H1 (cell line): ENCODE results near the gene SNX21. TPM values are rescaled to one million over a fixed set of nuclear protein-coding genes. Genes with fewer than 3 reads are reported as not detected.

ENCODE experiments used
- CTBP2 ChIP-seq: IDR thresholded peaks from 2 replicates; pipeline ENCODE4 v1.7.0; 2011; ENCODE audit warnings: borderline replicate concordance, mild to moderate bottlenecking, moderate library complexity, mixed read lengths, low read length; ENCODE audit not compliant: insufficient read depth, insufficient read length
- EGR1 ChIP-seq: IDR thresholded peaks from 2 replicates; pipeline ENCODE4 v1.6.1; 2011; ENCODE audit warnings: low read depth, low read length, borderline replicate concordance
- RFX5 ChIP-seq: IDR thresholded peaks from 2 replicates; pipeline ENCODE4 v1.6.1; 2011; ENCODE audit warnings: low read depth, low read length, improper control_type of control experiment, borderline replicate concordance
- TAF1 ChIP-seq: IDR thresholded peaks from 2 replicates; pipeline ENCODE4 v1.6.1; 2011; ENCODE audit warnings: mild to moderate bottlenecking, low read depth, low read length
- polyA plus RNA-seq, 7 experiments: library from polyadenylated mRNA; depleted of rRNA in 3 of 7; stranded (reverse) in 5 of 7; unstranded in 2 of 7; fragments of >200 nt in 5 of 7; fragments of 200-250 nt in 2 of 7; gene quantifications; 1 replicate in 5 of 7; 2 replicates in 1 of 7; 4 replicates in 1 of 7; pipeline versions ENCODE4 v1.2.1 to v1.2.3, GENCODE V29; 2011 to 2013; ENCODE audit warnings: missing spikeins in 2 of 7, mixed read lengths in 2 of 7
- total RNA-seq: library from RNA; stranded (reverse); fragmentation: NEBNext Ultra II Directional; extraction: Animal tissue kit (Norgen Biotek cat#: 25700); gene quantifications from 2 replicates; pipeline ENCODE4 v1.2.1, GENCODE V29; 2021

The SNX21 gene
- total and polyA plus RNA-seq, 2 of the 8 experiments (the other 6 are each of a cell fraction or from before 2014, with no cell fraction given): 15.8 to 16.8 TPM

DNA sequence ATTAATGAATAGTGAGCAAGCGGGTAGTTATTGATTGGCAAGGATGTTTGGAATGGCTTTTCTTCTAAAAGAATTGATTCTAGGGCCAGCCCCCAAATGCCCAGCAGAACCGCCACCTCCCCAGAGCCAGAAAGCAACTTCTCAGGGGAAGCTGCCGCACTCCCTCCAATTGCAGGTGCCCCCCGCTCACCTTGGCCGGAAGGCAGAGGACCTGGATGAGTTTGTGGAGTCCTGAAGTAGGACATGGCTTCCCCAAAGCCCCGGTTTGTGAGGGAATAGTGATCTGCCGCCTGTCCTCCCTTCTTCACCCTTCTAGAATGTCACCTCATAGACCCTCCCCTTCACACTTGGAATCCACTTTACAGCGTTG is 53.7 kb downstream of the SNX21 start, which contains the start of gene SPATA25 (continued):
- no peak for TF ChIP-seq EGR1
- no peak for TF ChIP-seq RFX5
- TF ChIP-seq TAF1: no peak
- no peak for TF ChIP-seq CTBP2
